Mesodermal cell (in vitro differentiated cells): ENCODE results near the gene TMCO4.

Experiments
- H3K27ac ChIP-seq: 2 replicates; pipeline ENCODE4 v1.7.0; 2013; ENCODE audit warnings: mild to moderate bottlenecking, low read depth, low read length, moderate library complexity; ENCODE audit not compliant: severe bottlenecking
- H3K36me3 ChIP-seq: 2 replicates; pipeline ENCODE4 v1.7.1; 2013; ENCODE audit warnings: mild to moderate bottlenecking, low read length, moderate library complexity; ENCODE audit not compliant: control insufficient read depth, insufficient read depth
- H3K4me1 ChIP-seq: one replicate; pipeline ENCODE4 v1.7.1; 2013; ENCODE audit warnings: mild to moderate bottlenecking, low read length; ENCODE audit not compliant: insufficient read depth, control insufficient read depth, poor library complexity, severe bottlenecking
- H3K4me3 ChIP-seq: 2 replicates; pipeline ENCODE4 v1.7.0; 2013; ENCODE audit warnings: low read length, control low read depth, mild to moderate bottlenecking; ENCODE audit not compliant: insufficient read depth, poor library complexity, severe bottlenecking; ENCODE audit errors: extremely low read depth
- H3K9me3 ChIP-seq: 2 replicates; pipeline ENCODE4 v1.7.1; 2013; ENCODE audit warnings: mild to moderate bottlenecking, low read length, moderate library complexity; ENCODE audit not compliant: control insufficient read depth
- WGBS, 2 experiments: methylation state at CpG; one replicate each; pipeline ENCODE4 v1.1.5; 2013; ENCODE audit warnings: missing lambda C conversion rate in 2 of 2; ENCODE audit not compliant: insufficient coverage in 2 of 2; 5-methylcytosine and 5-hydroxymethylcytosine counted together

TMCO4 gene

GRCh38 chr1:19734056-19734455 is 65.7 kb downstream of the TMCO4 start:
- no peak overlapping the region for H3K27ac ChIP-seq
- 76 to 86% methylated on average over 3 to 7 of the region's 8 CpGs for WGBS, 2 experiments

GRCh38 chr1:19733615-19734014 is 66.1 kb downstream of the TMCO4 start:
- Histone ChIP-seq H3K36me3 (no peaks in the 10 kb centered on the region), H3K4me3 (no peak overlapping the region), H3K4me1 (peaks cover 7% of the 10 kb centered on the region), H3K9me3 (no peaks in the 10 kb centered on the region), H3K27ac (no peak overlapping the region)
- 91 to 100% methylated on average over 1 of the region's 5 CpGs for WGBS, 2 experiments

More at GRCh38 chr1:19734056-19734455, 65.7 kb downstream of the TMCO4 start:
- Histone ChIP-seq H3K9me3 (no peaks in the 10 kb centered on the region), H3K36me3 (no peaks in the 10 kb centered on the region), H3K4me1 (peaks cover 7% of the 10 kb centered on the region), H3K4me3 (no peak overlapping the region)

GRCh38 chr1:19731311-19731821 is 68.3 kb downstream of the TMCO4 start:
- Histone ChIP-seq H3K9me3 (no peaks in the 10 kb centered on the region), H3K4me1 (peaks cover 7% of the 10 kb centered on the region), H3K36me3 (no peaks in the 10 kb centered on the region), H3K27ac (no peak overlapping the region), H3K4me3 (no peak overlapping the region)
- WGBS, 2 experiments: 95 to 100% methylated on average over 3 to 6 of the region's 8 CpGs

- Histone ChIP-seq H3K4me1 (peaks cover 7% of the 10 kb centered on the region), H3K4me3 (no peak overlapping the region), H3K27ac (no peak overlapping the region), H3K36me3 (no peaks in the 10 kb centered on the region), H3K9me3 (no peaks in the 10 kb centered on the region)
- WGBS, 2 experiments: 85 to 100% methylated on average over 2 to 3 of the region's 3 CpGs
These were observed 68.9 kb downstream of the TMCO4 start for GRCh38 chr1:19730793-19731192.

- Histone ChIP-seq H3K36me3 (no peaks in the 10 kb centered on the region), H3K27ac (no peak overlapping the region), H3K4me3 (no peak overlapping the region), H3K9me3 (no peaks in the 10 kb centered on the region), H3K4me1 (peaks cover 7% of the 10 kb centered on the region)
- WGBS, 2 experiments: 93 to 96% methylated on average over 3 of the region's 3 CpGs
These were observed 69.5 kb downstream of the TMCO4 start for GRCh38 chr1:19730232-19730631.

- H3K27ac ChIP-seq: no peak overlapping the region
- WGBS, 2 experiments: 91 to 100% methylated on average over 1 to 5 of the region's 5 CpGs
- H3K4me1 ChIP-seq: no peaks in the 10 kb centered on the region
- H3K36me3 ChIP-seq: no peaks in the 10 kb centered on the region
- H3K9me3 ChIP-seq: no peaks in the 10 kb centered on the region
- H3K4me3 ChIP-seq: no peak overlapping the region
These were observed 71.1 kb downstream of the TMCO4 start for GRCh38 chr1:19728413-19729145.

- Histone ChIP-seq H3K4me3 (no peak overlapping the region), H3K9me3 (no peaks in the 10 kb centered on the region), H3K27ac (no peak overlapping the region), H3K36me3 (no peaks in the 10 kb centered on the region), H3K4me1 (no peaks in the 10 kb centered on the region)
- 91 to 98% methylated on average over 9 of the region's 9 CpGs for WGBS, 2 experiments
These were observed 74.1 kb downstream of the TMCO4 start for GRCh38 chr1:19725606-19726005.

- 46 to 58% methylated on average over 2 to 3 of the region's 4 CpGs for WGBS, 2 experiments
These were observed 75.8 kb downstream of the TMCO4 start for GRCh38 chr1:19723874-19724273.

GRCh38 chr1:19720973-19721372 is 78.7 kb downstream of the TMCO4 start:
- Histone ChIP-seq H3K4me3 (no peak overlapping the region), H3K36me3 (no peaks in the 10 kb centered on the region), H3K4me1 (no peaks in the 10 kb centered on the region), H3K9me3 (no peaks in the 10 kb centered on the region), H3K27ac (peak overlapping the region; percentile 16)
- 70 to 88% methylated on average over 1 to 3 of the region's 4 CpGs for WGBS, 2 experiments

More at GRCh38 chr1:19723874-19724273, 75.8 kb downstream of the TMCO4 start:
- no peaks in the 10 kb centered on the region for H3K9me3 ChIP-seq
- H3K27ac ChIP-seq: no peak overlapping the region
- no peaks in the 10 kb centered on the region for H3K4me1 ChIP-seq
- no peak overlapping the region for H3K4me3 ChIP-seq
- H3K36me3 ChIP-seq: no peaks in the 10 kb centered on the region

GRCh38 chr1:19720174-19720573 is 79.5 kb downstream of the TMCO4 start:
- WGBS, 2 experiments: 80 to 100% methylated on average over 1 to 3 of the region's 4 CpGs
- Histone ChIP-seq H3K4me1 (no peaks in the 10 kb centered on the region), H3K27ac (no peak overlapping the region), H3K4me3 (no peak overlapping the region), H3K36me3 (no peaks in the 10 kb centered on the region), H3K9me3 (no peaks in the 10 kb centered on the region)

- H3K36me3 ChIP-seq: no peaks in the 10 kb centered on the region
- no peaks in the 10 kb centered on the region for H3K4me1 ChIP-seq
- H3K4me3 ChIP-seq: no peak overlapping the region
- no peak overlapping the region for H3K27ac ChIP-seq
- WGBS, 2 experiments: 85 to 88% methylated on average over 6 of the region's 6 CpGs
- no peaks in the 10 kb centered on the region for H3K9me3 ChIP-seq
These were observed 82.2 kb downstream of the TMCO4 start for GRCh38 chr1:19717467-19717866.
